Measurements from ENCODE around the gene APEH.
A peak's percentile ranks its signal among the peaks of the same experiment; 100 is the strongest.

APEH gene

DNA sequence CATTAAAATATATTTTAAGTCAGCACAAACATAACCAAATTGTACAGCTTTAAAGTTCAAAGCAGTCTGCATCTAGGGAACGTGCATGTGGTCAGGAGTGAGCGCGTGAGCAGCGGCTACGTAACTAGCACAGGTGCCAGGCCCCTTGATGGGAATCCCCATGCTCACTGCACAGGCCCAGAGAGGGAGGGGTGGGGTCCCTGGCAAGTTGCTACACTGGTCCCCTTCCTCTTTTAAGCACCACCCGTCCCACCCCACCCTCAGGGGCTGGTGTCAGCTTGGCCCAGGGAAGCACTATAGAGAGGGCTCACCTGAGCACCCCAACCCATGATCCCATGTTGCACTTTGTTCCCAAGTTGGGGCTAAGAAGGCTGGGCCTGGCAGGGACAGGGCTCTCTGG is 50.4 kb downstream of the APEH start:
- peak overlapping the region; percentile 87 for H3K27ac ChIP-seq (ENCODE audit: insufficient read depth, low read depth, low read length, poor library complexity, severe bottlenecking)
- 60 to 62% methylated on average over 6 of the region's 6 CpGs for WGBS, 2 experiments
- peak overlapping the region; percentile 100 for H3K4me3 ChIP-seq (ENCODE audit: insufficient read depth, low read depth, low read length)
- H3K36me3 ChIP-seq (ENCODE audit: control insufficient read depth, insufficient read depth, low read length), result peaks cover 11% of the 10 kb centered on the region
- peaks cover 6% of the 10 kb centered on the region for H3K4me1 ChIP-seq (ENCODE audit: control insufficient read depth, insufficient read depth, low read length)
- H3K27me3 ChIP-seq (ENCODE audit: control insufficient read depth, insufficient read depth, low read length, poor library complexity, severe bottlenecking), result no peaks in the 10 kb centered on the region
- no peaks in the 10 kb centered on the region for H3K9me3 ChIP-seq (ENCODE audit: control insufficient read depth, low read length)

DNA sequence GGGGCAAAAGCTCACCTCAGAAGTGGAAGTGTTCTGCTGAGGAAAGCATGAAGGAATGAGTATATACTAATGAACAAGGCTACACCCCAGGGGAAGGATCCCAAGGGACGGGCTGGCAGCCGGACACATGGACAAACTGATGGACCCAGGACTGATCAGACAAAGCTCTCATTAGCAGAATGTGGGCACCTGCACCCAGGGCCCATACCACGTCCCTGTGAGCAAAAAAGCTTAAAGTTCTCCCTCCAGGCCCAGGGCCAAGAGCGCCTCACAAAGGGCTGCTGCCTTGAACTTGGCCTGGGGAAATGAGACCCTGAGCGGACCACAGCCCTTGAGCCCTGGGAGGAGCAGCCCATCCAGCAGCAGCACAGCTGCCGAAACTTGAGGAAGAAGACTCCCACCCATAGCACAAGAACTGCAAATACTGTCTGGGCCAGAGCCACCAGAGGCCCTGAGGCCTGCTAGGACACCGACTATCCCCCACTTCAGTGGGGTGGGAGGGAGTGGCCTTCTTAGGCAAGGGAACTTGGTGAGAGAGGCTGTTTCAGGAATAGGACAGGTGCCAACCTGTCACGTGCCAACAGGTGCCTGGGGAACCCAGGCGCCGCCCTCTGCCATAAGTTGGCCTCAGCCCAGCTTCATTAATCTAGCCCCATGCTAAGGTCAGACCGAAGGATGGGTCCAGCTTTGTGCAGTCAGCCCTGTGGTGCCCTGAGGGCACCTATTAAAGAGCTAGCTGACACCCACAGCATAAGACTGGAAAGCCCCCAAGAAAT is 51.9 kb downstream of the APEH start:
- Histone ChIP-seq H3K27ac (ENCODE audit: insufficient read depth, low read depth, low read length, poor library complexity, severe bottlenecking) (no peak overlapping the region), H3K4me1 (ENCODE audit: control insufficient read depth, insufficient read depth, low read length) (peaks cover 6% of the 10 kb centered on the region), H3K27me3 (ENCODE audit: control insufficient read depth, insufficient read depth, low read length, poor library complexity, severe bottlenecking) (no peaks in the 10 kb centered on the region), H3K36me3 (ENCODE audit: control insufficient read depth, insufficient read depth, low read length) (peaks cover 13% of the 10 kb centered on the region), H3K4me3 (ENCODE audit: insufficient read depth, low read depth, low read length) (no peak overlapping the region), H3K9me3 (ENCODE audit: control insufficient read depth, low read length) (no peaks in the 10 kb centered on the region)
- WGBS, 2 experiments, result 94 to 95% methylated on average over 11 of the region's 11 CpGs

DNA sequence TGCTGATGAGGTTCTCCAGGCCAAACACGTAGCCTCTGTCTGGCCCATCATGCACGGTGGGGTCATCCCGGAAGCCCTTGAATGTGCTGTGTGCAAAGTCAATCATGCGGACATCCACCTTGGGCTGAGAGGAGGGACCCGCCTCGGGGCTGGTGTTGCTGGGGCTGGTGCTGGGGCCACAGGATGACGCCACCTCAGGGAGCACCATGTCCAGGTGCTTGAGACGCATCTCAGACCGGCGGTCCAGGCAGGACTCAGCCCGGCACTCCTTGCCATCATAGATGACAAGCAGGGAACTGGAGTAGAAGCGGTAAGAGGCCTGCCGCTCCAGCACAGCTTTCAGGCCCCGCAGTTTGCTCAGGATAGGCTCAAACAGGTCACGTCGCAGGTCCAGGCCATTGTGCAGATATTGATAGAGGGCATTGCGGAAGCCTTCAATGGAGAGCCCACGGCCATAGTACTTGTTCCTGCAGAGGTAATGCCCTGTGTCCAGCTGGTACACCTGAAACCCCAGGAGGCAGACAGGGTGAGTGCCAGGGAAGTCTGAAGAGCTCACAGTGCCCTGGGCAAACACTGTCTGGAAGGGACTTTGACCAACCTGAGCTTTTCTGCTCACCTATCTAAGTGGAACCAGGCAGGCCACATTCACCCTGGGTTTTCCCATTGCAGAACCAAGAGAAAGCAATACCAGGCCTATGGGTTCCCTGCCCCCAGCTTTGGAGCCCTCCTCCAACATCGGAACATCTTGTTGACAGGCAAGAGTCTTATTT is 53.2 kb downstream of the APEH start:
- 96 to 97% methylated on average over 19 of the region's 19 CpGs for WGBS, 2 experiments
- Histone ChIP-seq H3K4me1 (ENCODE audit: control insufficient read depth, insufficient read depth, low read length) (peaks cover 6% of the 10 kb centered on the region), H3K27me3 (ENCODE audit: control insufficient read depth, insufficient read depth, low read length, poor library complexity, severe bottlenecking) (no peaks in the 10 kb centered on the region), H3K9me3 (ENCODE audit: control insufficient read depth, low read length) (no peaks in the 10 kb centered on the region), H3K36me3 (ENCODE audit: control insufficient read depth, insufficient read depth, low read length) (peaks cover 22% of the 10 kb centered on the region), H3K4me3 (ENCODE audit: insufficient read depth, low read depth, low read length) (no peak overlapping the region), H3K27ac (ENCODE audit: insufficient read depth, low read depth, low read length, poor library complexity, severe bottlenecking) (no peak overlapping the region)

DNA sequence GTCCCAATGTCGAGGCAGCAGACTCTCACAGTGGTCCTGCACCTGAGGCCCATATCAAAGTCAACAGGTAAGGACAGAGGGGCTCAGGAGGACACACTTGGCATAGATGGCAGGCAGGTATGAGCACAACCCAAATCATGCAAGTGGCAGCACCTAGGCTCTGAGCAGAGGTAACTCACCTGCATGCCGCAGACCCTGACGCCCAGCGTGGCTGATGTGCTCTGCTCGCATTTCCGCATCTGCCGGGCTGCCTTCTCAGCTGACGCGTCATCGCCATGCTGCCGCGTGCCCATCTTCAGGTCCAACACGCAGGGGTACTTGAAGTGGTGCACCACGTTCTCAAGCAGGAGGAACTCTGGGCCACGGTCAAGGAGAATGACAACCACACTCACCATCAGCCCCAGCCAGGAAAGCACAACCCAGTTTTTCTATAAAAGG is 53.8 kb downstream of the APEH start:
- 97% methylated on average over 15 of the region's 15 CpGs for WGBS, 2 experiments
- peaks cover 3% of the 10 kb centered on the region for H3K4me1 ChIP-seq (ENCODE audit: control insufficient read depth, insufficient read depth, low read length)
- no peaks in the 10 kb centered on the region for H3K9me3 ChIP-seq (ENCODE audit: control insufficient read depth, low read length)
- peaks cover 23% of the 10 kb centered on the region for H3K36me3 ChIP-seq (ENCODE audit: control insufficient read depth, insufficient read depth, low read length)
- H3K27me3 ChIP-seq (ENCODE audit: control insufficient read depth, insufficient read depth, low read length, poor library complexity, severe bottlenecking), result no peaks in the 10 kb centered on the region
- no peak overlapping the region for H3K4me3 ChIP-seq (ENCODE audit: insufficient read depth, low read depth, low read length)
- H3K27ac ChIP-seq (ENCODE audit: insufficient read depth, low read depth, low read length, poor library complexity, severe bottlenecking), result no peak overlapping the region

DNA sequence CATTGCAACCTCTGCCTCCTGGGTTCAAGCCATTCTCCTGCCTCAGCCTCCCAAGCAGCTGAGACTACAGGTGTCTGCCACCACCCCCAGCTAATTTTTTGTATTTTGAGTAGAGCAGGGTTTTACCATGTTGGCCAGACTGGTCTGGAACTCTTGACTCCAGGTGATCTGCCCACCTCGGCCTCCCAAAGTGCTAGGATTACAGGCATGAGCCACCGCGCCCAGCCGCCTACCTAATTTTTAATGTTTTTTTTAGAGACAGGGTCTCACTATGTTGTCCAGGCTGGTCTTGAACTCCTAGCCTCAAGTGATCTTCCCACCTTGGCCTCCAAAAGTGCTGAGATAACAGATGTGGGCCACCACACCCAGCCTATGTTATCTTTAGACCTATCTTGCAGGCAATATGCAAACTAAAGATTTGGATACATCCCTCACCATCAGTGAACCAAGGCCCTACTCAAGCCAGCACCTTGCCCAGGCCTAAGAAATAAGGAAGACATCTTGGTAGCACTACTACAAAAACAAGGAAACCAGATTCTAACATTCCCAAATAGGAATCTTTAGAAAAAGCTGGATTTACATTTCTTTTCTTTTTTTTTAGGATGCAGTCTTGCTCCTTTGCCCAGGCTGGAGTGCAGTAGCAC is 55.9 kb downstream of the APEH start:
- Histone ChIP-seq H3K4me3 (ENCODE audit: insufficient read depth, low read depth, low read length) (no peak overlapping the region), H3K9me3 (ENCODE audit: control insufficient read depth, low read length) (no peaks in the 10 kb centered on the region), H3K4me1 (ENCODE audit: control insufficient read depth, insufficient read depth, low read length) (no peaks in the 10 kb centered on the region), H3K36me3 (ENCODE audit: control insufficient read depth, insufficient read depth, low read length) (peaks cover 27% of the 10 kb centered on the region), H3K27me3 (ENCODE audit: control insufficient read depth, insufficient read depth, low read length, poor library complexity, severe bottlenecking) (no peaks in the 10 kb centered on the region), H3K27ac (ENCODE audit: insufficient read depth, low read depth, low read length, poor library complexity, severe bottlenecking) (no peak overlapping the region)
- WGBS, 2 experiments, result 93 to 94% methylated on average over 4 of the region's 4 CpGs

DNA sequence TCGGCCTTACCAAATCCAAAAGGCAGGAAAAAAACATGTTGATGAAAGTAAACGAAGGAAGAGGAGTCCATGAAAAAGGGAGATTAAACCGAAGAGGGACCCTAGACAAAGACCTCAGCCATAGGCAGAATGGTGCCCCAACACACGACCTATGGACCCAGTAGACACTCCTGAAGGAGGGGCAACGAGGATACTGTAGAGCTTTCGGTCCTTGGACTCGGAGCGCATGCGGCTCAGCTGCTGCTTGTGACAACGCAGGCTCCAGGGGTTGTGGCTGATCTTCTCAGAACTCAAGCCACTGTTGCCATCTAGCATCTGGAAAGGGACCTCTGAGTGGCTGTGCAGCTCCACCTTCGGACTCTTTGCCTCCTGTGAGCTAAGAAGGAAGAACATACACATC is 58.4 kb downstream of the APEH start:
- H3K27me3 ChIP-seq (ENCODE audit: control insufficient read depth, insufficient read depth, low read length, poor library complexity, severe bottlenecking), result no peaks in the 10 kb centered on the region
- no peak overlapping the region for H3K4me3 ChIP-seq (ENCODE audit: insufficient read depth, low read depth, low read length)
- no peak overlapping the region for H3K27ac ChIP-seq (ENCODE audit: insufficient read depth, low read depth, low read length, poor library complexity, severe bottlenecking)
- H3K9me3 ChIP-seq (ENCODE audit: control insufficient read depth, low read length), result no peaks in the 10 kb centered on the region
- no peaks in the 10 kb centered on the region for H3K4me1 ChIP-seq (ENCODE audit: control insufficient read depth, insufficient read depth, low read length)
- 94 to 95% methylated on average over 11 of the region's 11 CpGs for WGBS, 2 experiments
- H3K36me3 ChIP-seq (ENCODE audit: control insufficient read depth, insufficient read depth, low read length), result peaks cover 30% of the 10 kb centered on the region

DNA sequence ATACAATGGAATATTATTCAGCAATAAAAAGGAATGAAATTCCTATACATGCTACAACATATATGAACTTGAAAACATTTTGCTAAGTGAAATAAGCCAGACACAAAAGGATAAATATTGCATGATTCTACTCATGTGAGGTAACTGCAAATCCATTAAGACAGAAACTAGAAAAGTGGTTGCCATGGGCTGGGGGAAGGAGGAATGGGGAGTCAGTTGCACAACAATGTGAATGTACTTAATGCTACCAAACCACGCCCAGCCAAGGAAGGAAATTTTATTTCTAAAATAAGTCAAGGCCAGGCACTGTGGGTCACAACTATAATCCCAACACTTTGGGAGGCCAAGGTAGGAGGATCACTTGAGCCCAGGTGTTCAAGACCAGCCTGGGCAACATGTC is 59.4 kb downstream of the APEH start:
- Histone ChIP-seq H3K9me3 (ENCODE audit: control insufficient read depth, low read length) (no peaks in the 10 kb centered on the region), H3K36me3 (ENCODE audit: control insufficient read depth, insufficient read depth, low read length) (peaks cover 33% of the 10 kb centered on the region), H3K4me3 (ENCODE audit: insufficient read depth, low read depth, low read length) (no peak overlapping the region), H3K27me3 (ENCODE audit: control insufficient read depth, insufficient read depth, low read length, poor library complexity, severe bottlenecking) (no peaks in the 10 kb centered on the region), H3K27ac (ENCODE audit: insufficient read depth, low read depth, low read length, poor library complexity, severe bottlenecking) (no peak overlapping the region), H3K4me1 (ENCODE audit: control insufficient read depth, insufficient read depth, low read length) (no peaks in the 10 kb centered on the region)
- 96 to 100% methylated on average over 1 of the region's 1 CpG for WGBS, 2 experiments
